Endothelial cell of umbilical vein (primary cell): ENCODE results near the gene DDOST.

Experiments used
- CTCF ChIP-seq, 2 donors: IDR thresholded peaks; 1 replicate in 1 of 2; 2 replicates in 1 of 2; pipeline ENCODE4 v1.5.1; 2011; ENCODE audit warnings: low read length in 2 of 2, mild to moderate bottlenecking in 2 of 2, moderate library complexity in 2 of 2, control low read depth in 1 of 2, inconsistent platforms in 1 of 2, low read depth in 1 of 2; ENCODE audit not compliant: insufficient read depth in 1 of 2; ENCODE audit errors: extremely low read depth in 1 of 2
- EZH2 ChIP-seq: IDR thresholded peaks from 2 replicates; pipeline ENCODE4 v1.6.1; 2012; ENCODE audit warnings: borderline replicate concordance, low read depth, mild to moderate bottlenecking, moderate library complexity, low read length, inconsistent platforms; ENCODE audit not compliant: severe bottlenecking
- MAX ChIP-seq: IDR thresholded peaks from 2 replicates; pipeline ENCODE4 v1.6.1; 2011; ENCODE audit not compliant: insufficient read depth, insufficient read length
- MYC ChIP-seq: IDR thresholded peaks from one replicate; pipeline ENCODE4 v1.6.1; 2011; ENCODE audit warnings: mild to moderate bottlenecking, low read depth, low read length
- POLR2A ChIP-seq: IDR thresholded peaks from 2 replicates; pipeline ENCODE4 v1.6.1; 2012; ENCODE audit warnings: low read depth, mild to moderate bottlenecking, control low read depth, low read length
- POLR2AphosphoS5 ChIP-seq: IDR thresholded peaks from 2 replicates; pipeline ENCODE4 v1.6.1; 2012; ENCODE audit warnings: low read depth, mild to moderate bottlenecking, control low read depth, low read length, moderate library complexity; ENCODE audit not compliant: insufficient read depth

- TF ChIP-seq CTCF (IDR thresholded peaks at IDR 0.05; ENCODE audit: extremely low read depth in 1 of 2, insufficient read depth in 1 of 2, low read depth in 1 of 2, low read length in 2 of 2): no peak
- TF ChIP-seq POLR2AphosphoS5: no peak
- TF ChIP-seq POLR2A: no peak
- no peak for TF ChIP-seq MAX
- no peak for TF ChIP-seq EZH2
- no peak for TF ChIP-seq MYC
Observed at GRCh38 chr1:20645414-20645813, 15.8 kb downstream of the DDOST start.
